Small intestine (tissue), 7 donors: ENCODE results near the gene CTAGE15. TPM values are rescaled to one million over a fixed set of nuclear protein-coding genes. Genes with fewer than 3 reads are reported as not detected.
"Not testable (repeated sequence)": the region's sequence is repeated elsewhere in the genome, so short reads cannot be mapped to it uniquely, and the experiment has no call there.

Source experiments
- DNase-seq, 2 donors: peaks; one replicate each; pipeline versions ENCODE4 v3.0.0 to v3.0.0-alpha.2; 2013
- FAIRE-seq: peaks from 2 replicates; lab custom pipeline; 2012; peaks lifted over from hg19 to GRCh38; lab: Jason Lieb, UNC
- H3K27ac ChIP-seq, 3 donors: one replicate each; pipeline ENCODE4 v1.5.1; 2013; ENCODE audit warnings: low read length in 2 of 3, mild to moderate bottlenecking in 2 of 3, control low read depth in 1 of 3, inconsistent platforms in 1 of 3, low read depth in 1 of 3, moderate library complexity in 1 of 3
- H3K27me3 ChIP-seq, 3 donors: one replicate each; pipeline ENCODE4 v1.6.1; 2013; ENCODE audit warnings: low read length in 3 of 3, inconsistent platforms in 1 of 3; ENCODE audit not compliant: control insufficient read depth in 3 of 3, insufficient read depth in 3 of 3
- H3K36me3 ChIP-seq, 3 donors: one replicate each; pipeline ENCODE4 v1.6.1; 2013; ENCODE audit warnings: low read length in 3 of 3, inconsistent platforms in 1 of 3, low read depth in 1 of 3, mild to moderate bottlenecking in 1 of 3, moderate library complexity in 1 of 3; ENCODE audit not compliant: control insufficient read depth in 3 of 3, insufficient read depth in 2 of 3
- H3K4me1 ChIP-seq, 3 donors: one replicate each; pipeline ENCODE4 v1.6.1; 2013; ENCODE audit warnings: low read length in 2 of 3, inconsistent platforms in 1 of 3, low read depth in 1 of 3, mild to moderate bottlenecking in 1 of 3, moderate library complexity in 1 of 3; ENCODE audit not compliant: control insufficient read depth in 3 of 3, insufficient read depth in 2 of 3
- H3K4me3 ChIP-seq, 3 donors: one replicate each; pipeline ENCODE4 v1.5.1; 2013; ENCODE audit warnings: low read length in 3 of 3, control low read depth in 1 of 3, inconsistent platforms in 1 of 3, low read depth in 1 of 3, mild to moderate bottlenecking in 1 of 3, moderate library complexity in 1 of 3
- H3K9me3 ChIP-seq, 2 donors: one replicate each; pipeline ENCODE4 v1.6.1; 2013; ENCODE audit warnings: low read depth in 1 of 2, low read length in 1 of 2; ENCODE audit not compliant: control insufficient read depth in 2 of 2, insufficient read depth in 1 of 2
- WGBS, 3 donors: extraction: QIAGEN DNeasy Blood & Tissue Kit; methylation state at CpG; one replicate each; pipeline ENCODE4 v1.1.7; 2013; 5-methylcytosine and 5-hydroxymethylcytosine counted together
- polyA plus RNA-seq, 4 donors: library from polyadenylated mRNA; stranded (reverse) in 3 of 4; unstranded in 1 of 4; fragments of 200-250 nt in 3 of 4; fragments of 120-200 nt in 1 of 4; gene quantifications; one replicate each; pipeline versions ENCODE4 v1.2.1 to v1.2.3, GENCODE V29; 2013
- donor health status: healthy with polysubstance abuse.
- donor health status: control.
- donor health status: control.
- donor health status: Bipolar disorder and iron deficiency.
- donor health status: healthy.

CTAGE15 gene
- polyA plus RNA-seq, 4 donors, result 0.33 to 5.0 (median 0.72) TPM

- H3K36me3 ChIP-seq, H3K27ac ChIP-seq, H3K4me3 ChIP-seq, H3K4me1 ChIP-seq, FAIRE-seq, DNase-seq, H3K27me3 ChIP-seq, H3K9me3 ChIP-seq: not testable (repeated sequence)
- no CpG with 5 or more reads among the region's 1 CpG for WGBS, 3 donors
Observed at GRCh38 chr7:143617204-143617603, 45.6 kb downstream of the CTAGE15 start.

GRCh38 chr7:143620058-143620457 lies 48.5 kb downstream of the CTAGE15 start:
- not testable (repeated sequence) for H3K9me3 ChIP-seq, H3K36me3 ChIP-seq, DNase-seq, H3K4me1 ChIP-seq, H3K27me3 ChIP-seq, H3K27ac ChIP-seq, FAIRE-seq, H3K4me3 ChIP-seq
- 0% methylated on average over 8 of the region's 23 CpGs; no CpG with 5 or more reads in 2 of the 3 donors for WGBS, 3 donors

- not testable (repeated sequence) for FAIRE-seq, DNase-seq, H3K27ac ChIP-seq, H3K4me1 ChIP-seq, H3K27me3 ChIP-seq, H3K36me3 ChIP-seq, H3K9me3 ChIP-seq
- WGBS, 3 donors, result 0 to 1% methylated on average over 11 to 20 of the region's 38 CpGs; no CpG with 5 or more reads in 1 of the 3 donors
- peak within 1 kb of the TSS in 1 of 3 donors; percentile 23 for H3K4me3 ChIP-seq
Observed at GRCh38 chr7:143620646-143621045, 49.0 kb downstream of the CTAGE15 start, which contains the start of gene TCAF2. TCAF2 (plus strand) TSS chr7:143620974.

- H3K4me3 ChIP-seq, H3K27me3 ChIP-seq, DNase-seq, H3K27ac ChIP-seq, H3K36me3 ChIP-seq, H3K9me3 ChIP-seq, FAIRE-seq, H3K4me1 ChIP-seq: not testable (repeated sequence)
- WGBS, 3 donors, result no CpG with 5 or more reads among the region's 16 CpGs
Observed at GRCh38 chr7:143621175-143621574, 49.6 kb downstream of the CTAGE15 start.

GRCh38 chr7:143622130-143622529 lies 50.5 kb downstream of the CTAGE15 start:
- no CpG with 5 or more reads among the region's 17 CpGs for WGBS, 3 donors
- not testable (repeated sequence) for FAIRE-seq, H3K4me3 ChIP-seq, DNase-seq, H3K27me3 ChIP-seq, H3K9me3 ChIP-seq, H3K4me1 ChIP-seq, H3K36me3 ChIP-seq, H3K27ac ChIP-seq

Other genes with a start within 250 kb of the CTAGE15 start
- gene FAM131B, start 209.1 kb upstream of the CTAGE15 start, polyA plus RNA-seq, result 1 to 10 TPM in 2 of 4 donors, under 1 TPM in 1, not detected in 1; 0.54 to 3.3 (median 1.5) TPM
- 10 to 100 TPM; 50.3 to 77.1 (median 62.0) TPM for gene ZYX, start 190.5 kb upstream of the CTAGE15 start, polyA plus RNA-seq
- gene EPHA1, start 162.9 kb upstream of the CTAGE15 start, polyA plus RNA-seq, result 10 to 100 TPM; 14.6 to 47.4 (median 31.0) TPM
- gene TAS2R60, start 128.3 kb upstream of the CTAGE15 start, polyA plus RNA-seq, result not detected
- gene TAS2R41, start 93.9 kb upstream of the CTAGE15 start, polyA plus RNA-seq, result not detected
- under 1 TPM; 0.22 to 0.87 (median 0.68) TPM for gene TCAF2, start 49.2 kb downstream of the CTAGE15 start, polyA plus RNA-seq
- not detected for gene CTAGE6, start 185.9 kb downstream of the CTAGE15 start, polyA plus RNA-seq